NCI-H2227 (cell line): ENCODE results near the gene UBN1.
A peak's percentile ranks its signal among the peaks of the same experiment; 100 is the strongest.
"Not testable (repeated sequence)": the region's sequence is repeated elsewhere in the genome, so short reads cannot be mapped to it uniquely, and the experiment has no call there.

Experiments
- DNase-seq: peaks from one replicate; lab custom pipeline; 2025; ENCODE audit not compliant: unreplicated experiment; lab: John Stamatoyannopoulos, UW

Gene UBN1

GRCh38 chr16:4882633-4883285, 35.5 kb downstream of the UBN1 start:
- DNase-seq = peak; percentile 65

- no peak for DNase-seq
Measured at GRCh38 chr16:4883501-4883900, 36.2 kb downstream of the UBN1 start.

GRCh38 chr16:4884209-4884608, 36.9 kb downstream of the UBN1 start:
- no peak for DNase-seq

- no peak for DNase-seq
Measured at GRCh38 chr16:4884972-4885874, 37.9 kb downstream of the UBN1 start.

GRCh38 chr16:4886151-4886550, 38.9 kb downstream of the UBN1 start:
- no peak for DNase-seq

- DNase-seq = no peak
Measured at GRCh38 chr16:4888428-4889135, 41.3 kb downstream of the UBN1 start.

- no peak for DNase-seq
Measured at GRCh38 chr16:4890026-4890425, 42.7 kb downstream of the UBN1 start.

- no peak for DNase-seq
Measured at GRCh38 chr16:4890686-4891085, 43.4 kb downstream of the UBN1 start.

- no peak for DNase-seq
Measured at GRCh38 chr16:4891097-4891885, 44.0 kb downstream of the UBN1 start.

GRCh38 chr16:4891886-4892216, 44.6 kb downstream of the UBN1 start:
- DNase-seq = no peak

GRCh38 chr16:4892361-4893102, 45.3 kb downstream of the UBN1 start:
- DNase-seq = no peak

- no peak for DNase-seq
Measured at GRCh38 chr16:4893103-4893862, 46.0 kb downstream of the UBN1 start.

GRCh38 chr16:4894276-4895150, 47.2 kb downstream of the UBN1 start:
- DNase-seq = no peak

- no peak for DNase-seq
Measured at GRCh38 chr16:4895366-4895765, 48.1 kb downstream of the UBN1 start.

GRCh38 chr16:4896761-4897160, 49.5 kb downstream of the UBN1 start:
- DNase-seq = not testable (repeated sequence)

GRCh38 chr16:4897328-4897727, 50.0 kb downstream of the UBN1 start:
- DNase-seq = no peak

GRCh38 chr16:4898811-4899473, 51.7 kb downstream of the UBN1 start:
- no peak for DNase-seq

GRCh38 chr16:4899474-4899846, 52.2 kb downstream of the UBN1 start:
- DNase-seq = no peak
